Measurements from ENCODE around the gene AMD1.
"Not testable (repeated sequence)": the region's sequence is repeated elsewhere in the genome, so short reads cannot be mapped to it uniquely, and the experiment has no call there.

AMD1 gene

GRCh38 chr6:110873981-110874879, at the start of gene AMD1:
TSS of gene AMD1 (plus strand) at chr6:110874785. CDS start at chr6:110875106, 321 bp downstream.
- peak; percentile 99 for DNase-seq (ENCODE audit: low spot score)

- DNase-seq (ENCODE audit: low spot score) = no peak
Measured at GRCh38 chr6:110826236-110827129, 48.1 kb upstream of the AMD1 start.

GRCh38 chr6:110828396-110828795, 46.2 kb upstream of the AMD1 start:
- peak; percentile 29 for DNase-seq (ENCODE audit: low spot score)

- DNase-seq (ENCODE audit: low spot score) = no peak
Measured at GRCh38 chr6:110831405-110831804, 43.2 kb upstream of the AMD1 start.

- no peak for DNase-seq (ENCODE audit: low spot score)
Measured at GRCh38 chr6:110833831-110834230, 40.8 kb upstream of the AMD1 start.

- DNase-seq (ENCODE audit: low spot score) = not testable (repeated sequence)
Measured at GRCh38 chr6:110835751-110836150, 38.8 kb upstream of the AMD1 start.

GRCh38 chr6:110841266-110841665, 33.3 kb upstream of the AMD1 start:
- no peak for DNase-seq (ENCODE audit: low spot score)

- no peak for DNase-seq (ENCODE audit: low spot score)
Measured at GRCh38 chr6:110849781-110850180, 24.8 kb upstream of the AMD1 start.

GRCh38 chr6:110852773-110853172, 21.8 kb upstream of the AMD1 start:
- no peak for DNase-seq (ENCODE audit: low spot score)

- DNase-seq (ENCODE audit: low spot score) = no peak
Measured at GRCh38 chr6:110853754-110854477, 20.7 kb upstream of the AMD1 start.

- no peak for DNase-seq (ENCODE audit: low spot score)
Measured at GRCh38 chr6:110856296-110856695, 18.3 kb upstream of the AMD1 start.

- DNase-seq (ENCODE audit: low spot score) = no peak
Measured at GRCh38 chr6:110858016-110858415, 16.6 kb upstream of the AMD1 start.

GRCh38 chr6:110858562-110859214, 15.9 kb upstream of the AMD1 start:
- DNase-seq (ENCODE audit: low spot score) = no peak

GRCh38 chr6:110859335-110859792, 15.2 kb upstream of the AMD1 start:
- no peak for DNase-seq (ENCODE audit: low spot score)

GRCh38 chr6:110864824-110865223, 9.8 kb upstream of the AMD1 start:
- no peak for DNase-seq (ENCODE audit: low spot score)

- DNase-seq (ENCODE audit: low spot score) = no peak
Measured at GRCh38 chr6:110874880-110875547, 429 bp downstream of the AMD1 start.

- peak; percentile 22 for DNase-seq (ENCODE audit: low spot score)
Measured at GRCh38 chr6:110875548-110876169, 1.1 kb downstream of the AMD1 start.

- DNase-seq (ENCODE audit: low spot score) = peak; percentile 94
Measured at GRCh38 chr6:110876170-110876773, 1.7 kb downstream of the AMD1 start.

GRCh38 chr6:110876806-110877564, 2.4 kb downstream of the AMD1 start:
- no peak for DNase-seq (ENCODE audit: low spot score)

Data from AG08395 (cell line).